Hepatocyte (in vitro differentiated cells): ENCODE data around the gene RGPD8. TPM values are rescaled to one million over a fixed set of nuclear protein-coding genes. Genes with fewer than 3 reads are reported as not detected.

Source experiments
- DNase-seq: peaks from one replicate; pipeline ENCODE4 v3.0.0-alpha.2; 2016; ENCODE audit warnings: low spot score
- H2AFZ ChIP-seq: fragments of 200-600 bp; sonication (generic); 2 replicates; pipeline ENCODE4 v1.6.0; 2016; ENCODE audit warnings: antibody characterized with exemption, mild to moderate bottlenecking
- H3K27ac ChIP-seq: fragments of 200-600 bp; sonication (generic); 2 replicates; pipeline ENCODE4 v1.5.1; 2016; ENCODE audit warnings: mild to moderate bottlenecking
- H3K27me3 ChIP-seq: fragments of 200-600 bp; sonication (generic); 2 replicates; pipeline ENCODE4 v1.6.1; 2016
- H3K36me3 ChIP-seq: fragments of 200-600 bp; sonication (generic); replicated peaks from 2 replicates; pipeline ENCODE4 v1.5.1; 2016; ENCODE audit warnings: low read depth; ENCODE audit not compliant: insufficient read depth
- H3K4me1 ChIP-seq: fragments of 200-600 bp; sonication (generic); 2 replicates; pipeline ENCODE4 v1.5.1; 2016; ENCODE audit warnings: mild to moderate bottlenecking, moderate library complexity; ENCODE audit not compliant: insufficient read depth
- H3K4me2 ChIP-seq: fragments of 200-600 bp; sonication (generic); 2 replicates; pipeline ENCODE4 v1.6.0; 2016
- H3K4me3 ChIP-seq: fragments of 200-600 bp; sonication (generic); 2 replicates; pipeline ENCODE4 v1.5.1; 2016; ENCODE audit warnings: mild to moderate bottlenecking
- H3K79me2 ChIP-seq: fragments of 200-600 bp; sonication (generic); 2 replicates; pipeline ENCODE4 v1.6.0; 2017; ENCODE audit warnings: mild to moderate bottlenecking
- H3K9me2 ChIP-seq: fragments of 200-600 bp; sonication (generic); replicated peaks from 2 replicates; pipeline ENCODE4 v1.6.0; 2017; ENCODE audit warnings: mild to moderate bottlenecking; ENCODE audit not compliant: insufficient read depth
- H3K9me3 ChIP-seq: fragments of 200-600 bp; sonication (generic); 2 replicates; pipeline ENCODE4 v1.5.1; 2016; ENCODE audit warnings: low read depth, mild to moderate bottlenecking
- H4K20me1 ChIP-seq: fragments of 200-600 bp; sonication (generic); 2 replicates; pipeline ENCODE4 v1.6.0; 2016; ENCODE audit warnings: mild to moderate bottlenecking; ENCODE audit not compliant: insufficient read depth, poor library complexity, severe bottlenecking
- EZH2 ChIP-seq: fragments of 200-600 bp; sonication (generic); IDR thresholded peaks from 2 replicates; pipeline ENCODE4 v1.6.1; 2016; ENCODE audit warnings: antibody characterized with exemption, mild to moderate bottlenecking, borderline replicate concordance
- EZH2phosphoT487 ChIP-seq: fragments of 200-600 bp; sonication (generic); IDR thresholded peaks from one replicate; pipeline ENCODE4 v1.6.1; 2018; ENCODE audit warnings: antibody characterized with exemption, mild to moderate bottlenecking, low read depth, moderate library complexity; ENCODE audit not compliant: unreplicated experiment, severe bottlenecking
- WGBS: methylation state at CpG from one replicate; pipeline ENCODE4 v1.1.6; 2016; ENCODE audit warnings: low lambda C conversion rate; ENCODE audit errors: missing lambda C conversion rate; 5-methylcytosine and 5-hydroxymethylcytosine counted together
- polyA plus RNA-seq: library from polyadenylated mRNA; unstranded; fragments of >200 nt; fragmentation: Nextera tagmentation; extraction: Ambion mirVana; gene quantifications from 2 replicates; pipeline ENCODE4 v1.2.1, GENCODE V29; 2016
- total RNA-seq: library from RNA; depleted of rRNA; stranded (reverse); fragments of >200 nt; gene quantifications from 2 replicates; pipeline ENCODE4 v1.2.3, GENCODE V29; 2014
- TF ChIP-seq, protein P1 (sequence below): fragments of 200-600 bp; sonication (generic); IDR thresholded peaks from 2 replicates; pipeline ENCODE4 v1.5.1; 2016; ENCODE audit warnings: antibody characterized with exemption, mild to moderate bottlenecking; ENCODE audit not compliant: poor library complexity

Gene RGPD8
- total and polyA plus RNA-seq, 2 experiments from 2014 or later: 1.0 to 17.4 TPM

DNA sequence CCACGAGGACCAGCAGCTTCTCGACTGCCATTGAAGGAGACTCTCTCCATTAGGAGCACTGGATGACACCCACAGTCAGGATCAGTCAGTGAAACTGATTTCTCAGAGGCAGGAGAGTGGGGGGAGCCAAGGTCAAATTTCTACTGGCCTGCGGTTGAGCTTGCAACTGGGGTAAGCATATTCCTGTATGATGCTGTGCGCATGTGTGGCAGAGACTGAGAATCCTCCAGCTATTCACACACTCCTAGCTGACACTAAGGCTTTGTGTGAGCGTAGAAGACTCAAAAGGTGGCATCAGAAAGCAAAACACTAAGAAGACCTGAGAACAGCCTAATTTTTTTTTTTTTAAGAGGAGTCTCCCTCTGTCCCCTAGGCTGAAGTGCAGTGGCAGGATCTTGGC is 28.7 kb upstream of the RGPD8 start:
- no peaks in the 10 kb centered on the region for H3K27me3 ChIP-seq

DNA sequence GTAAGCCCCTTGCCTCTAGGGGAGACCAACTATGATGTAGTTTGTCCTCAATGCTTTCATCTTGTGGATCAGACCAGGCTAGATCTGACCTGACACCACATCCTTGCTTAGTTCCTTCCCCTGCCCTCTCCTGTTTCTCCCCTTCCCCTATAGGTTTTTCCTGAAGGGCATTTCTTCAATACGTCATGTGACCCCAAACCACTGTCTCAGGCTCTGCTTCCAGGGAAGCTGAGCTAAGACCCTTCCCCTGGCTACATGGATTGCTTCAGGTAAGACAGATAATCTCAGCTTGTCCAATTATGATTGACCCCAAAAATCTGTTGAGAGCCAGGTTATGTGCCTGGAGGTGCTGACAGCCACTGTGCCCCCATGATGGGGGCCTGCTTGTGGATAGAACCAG is 25.9 kb upstream of the RGPD8 start:
- Histone ChIP-seq H3K27ac (no peak overlapping the region), H2AFZ (no peak overlapping the region), H3K4me1 (no peaks in the 10 kb centered on the region), H3K9me2 (no peaks in the 10 kb centered on the region), H3K27me3 (no peaks in the 10 kb centered on the region), H4K20me1 (no peaks in the 10 kb centered on the region), H3K4me2 (no peak overlapping the region), H3K4me3 (no peak overlapping the region), H3K79me2 (no peaks in the 10 kb centered on the region), H3K36me3 (no peaks in the 10 kb centered on the region), H3K9me3 (no peaks in the 10 kb centered on the region)
- TF ChIP-seq EZH2phosphoT487 (no peak), EZH2 (no peak)
- TF ChIP-seq, protein P1, sequence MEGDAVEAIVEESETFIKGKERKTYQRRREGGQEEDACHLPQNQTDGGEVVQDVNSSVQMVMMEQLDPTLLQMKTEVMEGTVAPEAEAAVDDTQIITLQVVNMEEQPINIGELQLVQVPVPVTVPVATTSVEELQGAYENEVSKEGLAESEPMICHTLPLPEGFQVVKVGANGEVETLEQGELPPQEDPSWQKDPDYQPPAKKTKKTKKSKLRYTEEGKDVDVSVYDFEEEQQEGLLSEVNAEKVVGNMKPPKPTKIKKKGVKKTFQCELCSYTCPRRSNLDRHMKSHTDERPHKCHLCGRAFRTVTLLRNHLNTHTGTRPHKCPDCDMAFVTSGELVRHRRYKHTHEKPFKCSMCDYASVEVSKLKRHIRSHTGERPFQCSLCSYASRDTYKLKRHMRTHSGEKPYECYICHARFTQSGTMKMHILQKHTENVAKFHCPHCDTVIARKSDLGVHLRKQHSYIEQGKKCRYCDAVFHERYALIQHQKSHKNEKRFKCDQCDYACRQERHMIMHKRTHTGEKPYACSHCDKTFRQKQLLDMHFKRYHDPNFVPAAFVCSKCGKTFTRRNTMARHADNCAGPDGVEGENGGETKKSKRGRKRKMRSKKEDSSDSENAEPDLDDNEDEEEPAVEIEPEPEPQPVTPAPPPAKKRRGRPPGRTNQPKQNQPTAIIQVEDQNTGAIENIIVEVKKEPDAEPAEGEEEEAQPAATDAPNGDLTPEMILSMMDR: no peak
- DNase-seq: no peak
- 95% methylated on average over 1 of the region's 1 CpG for WGBS

More for the DNA sequence above, 28.7 kb upstream of the RGPD8 start:
- Histone ChIP-seq H3K4me1 (no peaks in the 10 kb centered on the region), H3K9me3 (no peaks in the 10 kb centered on the region), H3K4me3 (no peak overlapping the region), H2AFZ (no peak overlapping the region), H3K9me2 (no peaks in the 10 kb centered on the region), H3K4me2 (no peak overlapping the region), H4K20me1 (no peaks in the 10 kb centered on the region), H3K79me2 (no peaks in the 10 kb centered on the region), H3K27ac (no peak overlapping the region), H3K36me3 (no peaks in the 10 kb centered on the region)
- DNase-seq: no peak
- WGBS: 92% methylated on average over 5 of the region's 5 CpGs
- TF ChIP-seq, protein P1: no peak
- TF ChIP-seq EZH2phosphoT487 (no peak), EZH2 (no peak)

DNA sequence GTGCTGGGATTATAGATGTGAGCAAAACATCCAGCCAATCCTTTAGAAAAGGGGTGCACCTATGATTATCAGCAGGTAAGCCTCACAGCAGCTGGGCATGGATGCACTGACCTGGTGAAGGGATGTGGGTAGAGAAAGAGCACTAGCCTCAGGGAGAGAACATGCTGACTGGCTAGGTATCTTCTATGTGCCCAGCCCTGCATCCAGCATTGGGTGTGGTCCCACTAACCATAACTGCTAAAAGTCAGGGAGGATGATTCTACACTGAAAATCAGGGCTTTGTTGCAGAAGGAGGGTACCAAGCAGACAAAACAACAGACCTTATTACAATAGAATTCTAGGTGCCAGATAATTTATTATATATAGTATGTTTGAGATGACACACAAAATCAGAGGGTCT is 21.1 kb upstream of the RGPD8 start:
- Histone ChIP-seq H3K36me3 (no peaks in the 10 kb centered on the region), H3K4me3 (no peak overlapping the region), H3K27ac (no peak overlapping the region), H3K9me2 (no peaks in the 10 kb centered on the region), H3K4me2 (no peak overlapping the region), H3K27me3 (no peaks in the 10 kb centered on the region), H3K79me2 (no peaks in the 10 kb centered on the region), H3K9me3 (no peaks in the 10 kb centered on the region), H2AFZ (no peak overlapping the region), H3K4me1 (no peaks in the 10 kb centered on the region), H4K20me1 (no peaks in the 10 kb centered on the region)
- DNase-seq: no peak
- no peak for TF ChIP-seq EZH2

DNA sequence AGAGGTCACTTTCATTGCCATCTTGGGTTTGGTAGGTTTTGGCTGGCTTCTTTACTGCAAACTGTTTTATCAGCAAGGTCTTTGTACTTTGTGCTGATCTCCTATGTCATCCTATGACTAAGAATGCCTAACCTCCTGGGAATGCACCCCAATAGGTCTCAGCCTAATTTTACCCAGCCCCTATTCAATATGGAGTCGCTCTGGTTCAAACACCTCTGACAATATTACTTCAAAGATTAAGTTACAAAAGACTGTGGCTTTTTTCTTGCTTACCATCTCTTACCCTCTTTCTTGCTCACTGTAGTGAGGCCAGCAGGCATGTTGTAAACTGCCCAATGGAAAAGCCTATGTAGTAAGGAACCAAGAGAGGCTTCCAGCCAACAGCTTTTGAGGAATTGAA is 17.9 kb upstream of the RGPD8 start:
- WGBS: 100% methylated on average over 1 of the region's 1 CpG
- no peaks in the 10 kb centered on the region for H3K9me2 ChIP-seq
- H3K4me2 ChIP-seq: no peak overlapping the region
- no peaks in the 10 kb centered on the region for H3K4me1 ChIP-seq
- no peaks in the 10 kb centered on the region for H4K20me1 ChIP-seq
- no peak for TF ChIP-seq EZH2phosphoT487
- TF ChIP-seq, protein P1: no peak
- no peak for TF ChIP-seq EZH2
- no peak for DNase-seq
- no peaks in the 10 kb centered on the region for H3K27me3 ChIP-seq
- H3K36me3 ChIP-seq: no peaks in the 10 kb centered on the region
- H3K4me3 ChIP-seq: no peak overlapping the region
- no peaks in the 10 kb centered on the region for H3K9me3 ChIP-seq
- no peak overlapping the region for H3K27ac ChIP-seq
- no peak overlapping the region for H2AFZ ChIP-seq
- no peaks in the 10 kb centered on the region for H3K79me2 ChIP-seq
